Lower leg skin (tissue), 4 donors: ENCODE results near the gene MPV17. TPM values are rescaled to one million over a fixed set of nuclear protein-coding genes. Genes with fewer than 3 reads are reported as not detected.

ENCODE experiments used
- DNase-seq, 2 donors: peaks; one replicate each; pipeline ENCODE4 v3.0.0-alpha.2; 2019; ENCODE audit warnings: low spot score in 2 of 2
- H3K4me3 ChIP-seq: fragments of 200-600 bp; sonication (generic); 2 replicates; pipeline ENCODE4 v1.5.1; 2017; ENCODE audit warnings: mild to moderate bottlenecking, low read depth; ENCODE audit not compliant: poor library complexity, severe bottlenecking
- CTCF ChIP-seq, 3 donors: fragments of 450-650 bp; IDR thresholded peaks; one replicate each; pipeline ENCODE4 v1.5.1; 2016; ENCODE audit warnings: antibody characterized with exemption in 3 of 3, mild to moderate bottlenecking in 3 of 3, moderate library complexity in 2 of 3
- POLR2A ChIP-seq, 2 donors: fragments of 450-650 bp; IDR thresholded peaks; one replicate each; pipeline ENCODE4 v1.6.1; 2016 to 2017; ENCODE audit warnings: antibody characterized with exemption in 2 of 2, mild to moderate bottlenecking in 1 of 2, moderate library complexity in 1 of 2
- WGBS, 2 donors: methylation state at CpG; one replicate each; pipeline ENCODE4 v1.1.5; 2018; 5-methylcytosine and 5-hydroxymethylcytosine counted together
- intact Hi-C: fragments of 100-400 bp; cut with DNase I; formaldehyde crosslinking; loops from one replicate; pipeline ENCODE4 v1.15.0; 2023; ENCODE audit warnings: low total_unique reads
- total RNA-seq, 4 donors: library from RNA; depleted of rRNA; stranded (reverse); fragments of >200 nt; gene quantifications; one replicate each; pipeline ENCODE4 v1.1.0, GENCODE V29; 2016

MPV17 gene
- total RNA-seq, 4 donors from 2014 or later: 27.2 to 44.8 (median 37.0) TPM

- intact Hi-C loops: no loop called here
- TF ChIP-seq POLR2A (IDR thresholded peaks at IDR 0.05): no peak
- no peak for TF ChIP-seq CTCF (IDR thresholded peaks at IDR 0.05)
- 57 to 69% methylated on average over 12 to 24 of the region's 25 CpGs for WGBS, 2 donors
- no peak for DNase-seq
- H3K4me3 ChIP-seq: no peak within 1 kb of the TSS
These were observed 14.5 kb downstream of the MPV17 start, which contains the start of gene UCN for GRCh38 chr2:27308359-27308881. Gene UCN, minus strand, starts transcription at chr2:27308445. Its CDS starts 550 bp downstream, at chr2:27307895.

- no peak for DNase-seq
- WGBS, 2 donors: 12 to 17% methylated on average over 43 to 46 of the region's 75 CpGs
- intact Hi-C loops: no loop called here
- no peak overlapping the region for H3K4me3 ChIP-seq
- TF ChIP-seq POLR2A (IDR thresholded peaks at IDR 0.05) (no peak), CTCF (IDR thresholded peaks at IDR 0.05) (no peak)
These were observed 15.1 kb downstream of the MPV17 start for GRCh38 chr2:27307545-27308358.

GRCh38 chr2:27307287-27307544, 15.7 kb downstream of the MPV17 start:
- H3K4me3 ChIP-seq: no peak overlapping the region
- intact Hi-C loops: no loop called here
- WGBS, 2 donors: 8 to 20% methylated on average over 10 to 13 of the region's 14 CpGs
- TF ChIP-seq POLR2A (IDR thresholded peaks at IDR 0.05) (no peak), CTCF (IDR thresholded peaks at IDR 0.05) (no peak)
- no peak for DNase-seq

- intact Hi-C loops: no loop called here
These were observed 16.2 kb downstream of the MPV17 start for GRCh38 chr2:27306573-27307286.

GRCh38 chr2:27306136-27306535, 16.8 kb downstream of the MPV17 start:
- H3K4me3 ChIP-seq: no peak overlapping the region
- TF ChIP-seq POLR2A (IDR thresholded peaks at IDR 0.05): no peak
- TF ChIP-seq CTCF (IDR thresholded peaks at IDR 0.05): no peak
- no peak for DNase-seq
- intact Hi-C loops: no loop called here
- WGBS, 2 donors: 35 to 36% methylated on average over 26 of the region's 26 CpGs

More at GRCh38 chr2:27306573-27307286, 16.2 kb downstream of the MPV17 start:
- TF ChIP-seq POLR2A (IDR thresholded peaks at IDR 0.05) (no peak), CTCF (IDR thresholded peaks at IDR 0.05) (no peak)
- H3K4me3 ChIP-seq: no peak overlapping the region
- WGBS, 2 donors: 5 to 6% methylated on average over 21 to 39 of the region's 51 CpGs
- DNase-seq: no peak
